Measurements from ENCODE around the gene SDK1. TPM values are rescaled to one million over a fixed set of nuclear protein-coding genes. Genes with fewer than 3 reads are reported as not detected.

Gene SDK1
- total RNA-seq, 2 experiments from 2014 or later, result 0.10 to 0.17 TPM

DNA sequence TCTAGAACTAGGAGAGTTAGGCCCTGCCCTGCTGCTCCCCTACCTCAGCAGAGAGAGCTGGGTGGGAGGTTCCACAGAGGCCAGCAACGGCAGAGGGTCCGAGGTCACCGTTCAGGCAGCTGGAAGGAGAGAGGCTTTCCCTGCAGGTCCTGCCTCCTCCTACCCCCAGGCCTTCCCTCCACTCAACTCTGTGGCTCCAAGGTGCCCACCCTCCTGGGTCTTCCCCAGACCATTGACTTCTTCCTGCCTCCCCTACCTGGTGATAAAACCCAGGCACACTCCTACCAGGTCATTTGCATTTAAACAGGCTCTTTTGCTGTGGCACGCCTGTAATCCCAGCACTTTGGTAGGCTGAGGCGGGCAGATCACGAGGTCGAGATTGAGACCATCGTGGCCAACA, 865.8 kb downstream of the SDK1 start:
- CTCF ChIA-PET, result no interaction called here
- Mint-ChIP-seq H3K36me3 (ENCODE audit: low read depth) (no peaks in the 10 kb centered on the region), H3K4me1 (no peaks in the 10 kb centered on the region), H3K27ac (no peak overlapping the region), H3K9me3 (no peaks in the 10 kb centered on the region), H3K4me3 (no peak overlapping the region), H3K27me3 (no peaks in the 10 kb centered on the region)
- no peak for DNase-seq
- POLR2A ChIA-PET, result no interaction called here

GRCh38 chr7:4167385-4167910, 866.4 kb downstream of the SDK1 start:
- Mint-ChIP-seq H3K4me1 (no peaks in the 10 kb centered on the region), H3K9me3 (no peaks in the 10 kb centered on the region), H3K27me3 (no peaks in the 10 kb centered on the region), H3K4me3 (no peak overlapping the region), H3K36me3 (ENCODE audit: low read depth) (no peaks in the 10 kb centered on the region), H3K27ac (no peak overlapping the region)
- ChIA-PET CTCF (no interaction called here), POLR2A (no interaction called here)
- DNase-seq, result no peak

GRCh38 chr7:4168041-4168440, 867.0 kb downstream of the SDK1 start:
- Mint-ChIP-seq H3K4me3 (no peak overlapping the region), H3K4me1 (no peaks in the 10 kb centered on the region), H3K27ac (no peak overlapping the region), H3K27me3 (no peaks in the 10 kb centered on the region), H3K9me3 (no peaks in the 10 kb centered on the region), H3K36me3 (ENCODE audit: low read depth) (no peaks in the 10 kb centered on the region)
- POLR2A ChIA-PET, result no interaction called here
- CTCF ChIA-PET, result interaction anchor here (0.7 kb wide), 1 partner anchor 9 kb away, joined by 3 read pairs; no protein-coding TSS in a partner anchor
- DNase-seq, result no peak

DNA sequence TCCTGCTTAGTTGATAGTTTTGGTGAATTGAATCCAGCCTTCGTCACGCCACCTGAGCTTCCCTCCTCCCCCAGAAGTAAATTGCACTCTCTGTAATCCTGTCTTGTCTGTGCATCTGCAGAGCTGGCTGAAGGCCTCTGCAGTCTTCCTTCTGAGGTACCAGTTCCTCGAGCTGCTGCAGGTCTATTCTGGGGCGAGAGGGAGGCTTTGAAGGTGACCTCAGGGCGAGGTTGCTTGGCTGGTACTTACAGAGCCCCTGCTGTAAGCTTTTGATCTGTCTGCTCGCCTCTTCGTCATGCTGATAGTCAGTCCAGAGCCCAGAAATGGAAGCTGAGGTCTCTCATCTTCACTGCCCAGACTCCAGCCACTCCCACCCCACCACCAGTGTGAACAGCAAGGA, 867.5 kb downstream of the SDK1 start:
- H3K4me3 Mint-ChIP-seq, result no peak overlapping the region
- no peaks in the 10 kb centered on the region for H3K36me3 Mint-ChIP-seq (ENCODE audit: low read depth)
- CTCF ChIA-PET, result interaction anchor here (0.7 kb wide), 1 partner anchor 10 kb away, joined by 3 read pairs; no protein-coding TSS in a partner anchor
- DNase-seq, result no peak
- H3K27ac Mint-ChIP-seq, result no peak overlapping the region
- no peaks in the 10 kb centered on the region for H3K4me1 Mint-ChIP-seq
- no peaks in the 10 kb centered on the region for H3K27me3 Mint-ChIP-seq
- no peaks in the 10 kb centered on the region for H3K9me3 Mint-ChIP-seq
- POLR2A ChIA-PET, result no interaction called here

- Mint-ChIP-seq H3K27me3 (no peaks in the 10 kb centered on the region), H3K9me3 (no peaks in the 10 kb centered on the region), H3K4me1 (no peaks in the 10 kb centered on the region), H3K27ac (no peak overlapping the region), H3K36me3 (ENCODE audit: low read depth) (no peaks in the 10 kb centered on the region), H3K4me3 (no peak overlapping the region)
- CTCF ChIA-PET, result interaction anchor here (1.1 kb wide), 1 partner anchor 24 kb away, joined by 4 read pairs; no protein-coding TSS in a partner anchor
- POLR2A ChIA-PET, result no interaction called here
- no peak for DNase-seq
Measured at GRCh38 chr7:4169455-4169854, 868.4 kb downstream of the SDK1 start.

DNA sequence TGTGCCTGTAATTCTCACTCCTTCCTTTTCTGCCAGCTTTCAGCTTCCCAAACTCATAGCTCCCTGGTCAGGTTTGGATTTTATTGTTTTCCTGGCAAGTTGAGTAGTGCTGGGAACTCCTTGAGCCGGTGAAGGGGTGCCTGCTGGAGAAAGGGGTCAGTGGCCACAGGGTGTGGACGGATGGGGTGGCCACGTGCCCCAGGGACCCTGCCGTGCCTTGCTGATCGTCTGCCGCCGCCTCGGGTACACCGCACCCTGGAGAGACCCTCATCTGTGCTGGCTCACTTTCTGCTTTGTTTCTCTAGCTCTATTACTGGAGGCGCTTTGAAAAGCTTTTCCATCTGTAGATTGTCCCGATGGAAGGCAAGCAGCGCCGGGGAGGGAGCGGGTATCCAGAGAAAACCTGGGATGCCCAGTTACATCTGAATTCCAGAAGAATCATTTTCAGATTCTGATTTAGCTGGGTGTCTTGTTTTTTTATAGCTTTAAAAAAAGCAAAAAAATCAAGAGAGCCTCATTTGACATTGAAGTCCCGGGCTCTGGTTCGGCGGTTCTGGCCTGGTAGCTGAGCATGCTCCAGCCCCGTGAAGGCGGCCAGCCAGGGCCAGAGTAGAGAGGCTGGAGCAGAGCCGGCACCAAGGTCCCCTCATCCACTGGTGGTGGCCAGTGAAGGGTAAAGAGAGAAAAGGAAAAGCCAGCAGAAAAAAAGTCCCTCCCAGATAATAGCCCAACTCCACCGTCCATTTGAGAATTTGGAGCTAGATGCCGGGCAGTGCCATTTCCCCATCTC, 870.1 kb downstream of the SDK1 start:
- no peaks in the 10 kb centered on the region for H3K27me3 Mint-ChIP-seq
- no peaks in the 10 kb centered on the region for H3K4me1 Mint-ChIP-seq
- ChIA-PET CTCF (no interaction called here), POLR2A (no interaction called here)
- no peak overlapping the region for H3K27ac Mint-ChIP-seq
- no peaks in the 10 kb centered on the region for H3K36me3 Mint-ChIP-seq (ENCODE audit: low read depth)
- no peak for DNase-seq
- no peak overlapping the region for H3K4me3 Mint-ChIP-seq
- no peaks in the 10 kb centered on the region for H3K9me3 Mint-ChIP-seq

DNA sequence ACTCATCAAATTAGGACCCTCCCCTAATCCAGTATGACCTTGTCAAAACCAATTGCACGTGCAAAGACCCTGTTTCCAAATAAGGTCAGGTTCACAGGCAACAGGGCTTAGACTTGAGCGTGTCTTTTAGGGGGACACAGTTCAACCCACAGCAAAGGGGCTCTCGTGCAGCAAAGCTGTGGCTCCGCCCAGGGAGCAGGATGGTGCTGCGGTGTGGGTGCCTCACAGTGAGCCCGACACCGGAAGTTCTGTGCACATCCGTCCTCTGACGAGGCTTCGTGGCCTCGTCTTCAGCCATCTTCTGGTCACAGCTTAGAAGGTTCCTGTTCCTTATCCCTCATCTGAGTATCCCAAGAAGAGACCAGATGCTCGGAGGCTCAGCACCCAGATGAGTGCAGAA, 871.8 kb downstream of the SDK1 start:
- H3K36me3 Mint-ChIP-seq (ENCODE audit: low read depth), result no peaks in the 10 kb centered on the region
- H3K9me3 Mint-ChIP-seq, result no peaks in the 10 kb centered on the region
- H3K27ac Mint-ChIP-seq, result no peak overlapping the region
- POLR2A ChIA-PET, result no interaction called here
- H3K4me3 Mint-ChIP-seq, result no peak overlapping the region
- no peak for DNase-seq
- H3K4me1 Mint-ChIP-seq, result no peaks in the 10 kb centered on the region
- no peaks in the 10 kb centered on the region for H3K27me3 Mint-ChIP-seq
- CTCF ChIA-PET, result no interaction called here

DNA sequence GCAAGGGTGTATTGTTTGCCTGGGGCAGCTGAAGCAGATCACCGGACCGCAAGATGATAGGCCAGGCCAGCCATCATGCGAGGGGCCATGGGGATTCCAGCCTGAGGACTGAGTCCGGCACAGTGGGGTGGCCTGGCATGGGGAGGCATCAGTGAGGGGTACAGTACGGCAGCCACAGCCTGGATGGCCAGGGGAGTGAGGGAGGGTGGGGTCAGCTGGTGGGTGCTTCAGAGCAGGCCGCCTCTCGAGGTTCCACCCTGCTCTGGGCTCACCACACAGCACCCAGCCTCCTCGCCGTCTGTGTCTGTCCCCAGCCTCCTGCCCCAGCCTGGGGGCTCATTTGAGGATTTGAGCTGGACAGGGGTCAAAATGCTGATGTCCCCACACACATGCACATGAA, 872.6 kb downstream of the SDK1 start:
- H3K4me3 Mint-ChIP-seq, result no peak overlapping the region

DNA sequence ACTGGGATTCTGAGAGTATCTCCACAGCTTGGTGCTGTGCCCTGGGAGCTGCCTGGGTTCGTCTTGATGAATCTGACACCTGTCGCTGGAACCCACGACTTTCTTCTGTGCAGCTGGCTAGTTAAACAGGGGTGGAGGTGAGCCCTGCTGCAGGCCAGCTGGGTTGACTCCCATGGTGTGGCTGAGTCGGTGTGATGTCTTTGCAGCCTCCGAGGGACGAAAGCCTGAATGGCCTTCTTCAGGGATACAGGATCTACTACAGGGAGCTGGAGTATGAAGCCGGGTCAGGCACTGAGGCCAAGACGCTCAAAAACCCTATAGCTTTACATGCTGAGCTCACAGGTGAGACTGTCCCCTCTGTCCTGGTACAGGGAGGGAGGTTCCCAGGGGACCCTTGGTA, 873.0 kb downstream of the SDK1 start:
- no peaks in the 10 kb centered on the region for H3K27me3 Mint-ChIP-seq
- H3K36me3 Mint-ChIP-seq (ENCODE audit: low read depth), result no peaks in the 10 kb centered on the region
- H3K4me1 Mint-ChIP-seq, result no peaks in the 10 kb centered on the region
- no peak for DNase-seq
- H3K9me3 Mint-ChIP-seq, result no peaks in the 10 kb centered on the region
- H3K27ac Mint-ChIP-seq, result no peak overlapping the region
- ChIA-PET CTCF (no interaction called here), POLR2A (no interaction called here)
- H3K4me3 Mint-ChIP-seq, result no peak overlapping the region

More for the DNA sequence above, 872.6 kb downstream of the SDK1 start:
- H3K9me3 Mint-ChIP-seq, result no peaks in the 10 kb centered on the region
- H3K27me3 Mint-ChIP-seq, result no peaks in the 10 kb centered on the region
- no peak overlapping the region for H3K27ac Mint-ChIP-seq
- no peak for DNase-seq
- ChIA-PET CTCF (no interaction called here), POLR2A (no interaction called here)
- no peaks in the 10 kb centered on the region for H3K4me1 Mint-ChIP-seq
- no peaks in the 10 kb centered on the region for H3K36me3 Mint-ChIP-seq (ENCODE audit: low read depth)

GRCh38 chr7:4174451-4174850, 873.4 kb downstream of the SDK1 start:
- Mint-ChIP-seq H3K4me1 (no peaks in the 10 kb centered on the region), H3K36me3 (ENCODE audit: low read depth) (no peaks in the 10 kb centered on the region)
- CTCF ChIA-PET, result no interaction called here

GRCh38 chr7:4174884-4175283, 873.8 kb downstream of the SDK1 start:
- H3K4me1 Mint-ChIP-seq, result no peaks in the 10 kb centered on the region
- DNase-seq, result no peak
- H3K4me3 Mint-ChIP-seq, result no peak overlapping the region
- ChIA-PET POLR2A (no interaction called here), CTCF (no interaction called here)
- H3K36me3 Mint-ChIP-seq (ENCODE audit: low read depth), result no peaks in the 10 kb centered on the region
- H3K27me3 Mint-ChIP-seq, result no peaks in the 10 kb centered on the region
- H3K27ac Mint-ChIP-seq, result no peak overlapping the region
- H3K9me3 Mint-ChIP-seq, result no peaks in the 10 kb centered on the region

More at GRCh38 chr7:4174451-4174850, 873.4 kb downstream of the SDK1 start:
- Mint-ChIP-seq H3K9me3 (no peaks in the 10 kb centered on the region), H3K27me3 (no peaks in the 10 kb centered on the region), H3K27ac (no peak overlapping the region), H3K4me3 (no peak overlapping the region)
- no peak for DNase-seq
- POLR2A ChIA-PET, result no interaction called here

GRCh38 chr7:4175346-4175973, 874.4 kb downstream of the SDK1 start:
- Mint-ChIP-seq H3K4me1 (no peaks in the 10 kb centered on the region), H3K27ac (no peak overlapping the region), H3K9me3 (no peaks in the 10 kb centered on the region), H3K4me3 (no peak overlapping the region), H3K27me3 (no peaks in the 10 kb centered on the region), H3K36me3 (ENCODE audit: low read depth) (no peaks in the 10 kb centered on the region)
- ChIA-PET POLR2A (no interaction called here), CTCF (no interaction called here)
- DNase-seq, result no peak

- no peaks in the 10 kb centered on the region for H3K4me1 Mint-ChIP-seq
- H3K4me3 Mint-ChIP-seq, result no peak overlapping the region
- no peaks in the 10 kb centered on the region for H3K36me3 Mint-ChIP-seq (ENCODE audit: low read depth)
- no peak overlapping the region for H3K27ac Mint-ChIP-seq
- DNase-seq, result no peak
- ChIA-PET CTCF (no interaction called here), POLR2A (no interaction called here)
- H3K27me3 Mint-ChIP-seq, result no peaks in the 10 kb centered on the region
- no peaks in the 10 kb centered on the region for H3K9me3 Mint-ChIP-seq
Measured at GRCh38 chr7:4177001-4177400, 875.9 kb downstream of the SDK1 start.

- no peak for DNase-seq
- Mint-ChIP-seq H3K4me3 (no peak overlapping the region), H3K4me1 (no peaks in the 10 kb centered on the region), H3K27me3 (no peaks in the 10 kb centered on the region), H3K36me3 (ENCODE audit: low read depth) (no peaks in the 10 kb centered on the region), H3K9me3 (no peaks in the 10 kb centered on the region), H3K27ac (no peak overlapping the region)
- POLR2A ChIA-PET, result no interaction called here
- CTCF ChIA-PET, result no interaction called here
Measured at GRCh38 chr7:4178416-4178815, 877.4 kb downstream of the SDK1 start.

Measured in activated CD4-positive, alpha-beta T cell treated with anti-CD3 and anti-CD28 coated beads, Interleukin-2, amount 10 ng/mL, durations not matched to agents 7 days and 5 days (primary cell).